ENCODE data around the gene NEDD4.
"Not testable (repeated sequence)": the region's sequence is repeated elsewhere in the genome, so short reads cannot be mapped to it uniquely, and the experiment has no call there.

NEDD4 gene

DNA sequence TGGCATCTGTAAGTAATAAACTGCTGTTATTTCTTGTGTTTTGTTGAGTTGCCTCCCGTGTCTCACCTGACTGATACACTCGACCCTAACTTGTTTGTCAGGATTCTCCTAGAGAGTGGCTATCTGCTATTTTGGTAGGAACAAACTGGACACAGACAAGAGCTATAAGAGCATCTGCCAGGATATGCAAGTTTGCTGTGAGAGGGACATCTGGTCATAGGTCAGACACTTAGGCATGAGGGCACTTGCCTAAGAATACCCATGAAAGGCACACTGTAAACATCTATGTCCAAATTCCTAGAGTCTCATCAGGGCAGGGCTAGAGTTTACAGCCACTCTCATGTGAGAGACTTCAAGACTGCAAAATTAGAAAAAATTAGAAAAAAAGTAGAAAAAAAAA lies 32.5 kb downstream of the NEDD4 start:
- Mint-ChIP-seq H3K27ac (no peak overlapping the region), H3K4me1 (no peaks in the 10 kb centered on the region), H3K4me3 (no peak overlapping the region), H3K36me3 (ENCODE audit: low read depth) (peaks cover 67% of the 10 kb centered on the region), H3K27me3 (ENCODE audit: low read depth, poor library complexity) (no peaks in the 10 kb centered on the region), H3K9me3 (peaks cover 10% of the 10 kb centered on the region)
- TF ChIP-seq, protein P1, sequence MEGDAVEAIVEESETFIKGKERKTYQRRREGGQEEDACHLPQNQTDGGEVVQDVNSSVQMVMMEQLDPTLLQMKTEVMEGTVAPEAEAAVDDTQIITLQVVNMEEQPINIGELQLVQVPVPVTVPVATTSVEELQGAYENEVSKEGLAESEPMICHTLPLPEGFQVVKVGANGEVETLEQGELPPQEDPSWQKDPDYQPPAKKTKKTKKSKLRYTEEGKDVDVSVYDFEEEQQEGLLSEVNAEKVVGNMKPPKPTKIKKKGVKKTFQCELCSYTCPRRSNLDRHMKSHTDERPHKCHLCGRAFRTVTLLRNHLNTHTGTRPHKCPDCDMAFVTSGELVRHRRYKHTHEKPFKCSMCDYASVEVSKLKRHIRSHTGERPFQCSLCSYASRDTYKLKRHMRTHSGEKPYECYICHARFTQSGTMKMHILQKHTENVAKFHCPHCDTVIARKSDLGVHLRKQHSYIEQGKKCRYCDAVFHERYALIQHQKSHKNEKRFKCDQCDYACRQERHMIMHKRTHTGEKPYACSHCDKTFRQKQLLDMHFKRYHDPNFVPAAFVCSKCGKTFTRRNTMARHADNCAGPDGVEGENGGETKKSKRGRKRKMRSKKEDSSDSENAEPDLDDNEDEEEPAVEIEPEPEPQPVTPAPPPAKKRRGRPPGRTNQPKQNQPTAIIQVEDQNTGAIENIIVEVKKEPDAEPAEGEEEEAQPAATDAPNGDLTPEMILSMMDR (IDR thresholded peaks at IDR 0.05): no peak
- DNase-seq: no peak

DNA sequence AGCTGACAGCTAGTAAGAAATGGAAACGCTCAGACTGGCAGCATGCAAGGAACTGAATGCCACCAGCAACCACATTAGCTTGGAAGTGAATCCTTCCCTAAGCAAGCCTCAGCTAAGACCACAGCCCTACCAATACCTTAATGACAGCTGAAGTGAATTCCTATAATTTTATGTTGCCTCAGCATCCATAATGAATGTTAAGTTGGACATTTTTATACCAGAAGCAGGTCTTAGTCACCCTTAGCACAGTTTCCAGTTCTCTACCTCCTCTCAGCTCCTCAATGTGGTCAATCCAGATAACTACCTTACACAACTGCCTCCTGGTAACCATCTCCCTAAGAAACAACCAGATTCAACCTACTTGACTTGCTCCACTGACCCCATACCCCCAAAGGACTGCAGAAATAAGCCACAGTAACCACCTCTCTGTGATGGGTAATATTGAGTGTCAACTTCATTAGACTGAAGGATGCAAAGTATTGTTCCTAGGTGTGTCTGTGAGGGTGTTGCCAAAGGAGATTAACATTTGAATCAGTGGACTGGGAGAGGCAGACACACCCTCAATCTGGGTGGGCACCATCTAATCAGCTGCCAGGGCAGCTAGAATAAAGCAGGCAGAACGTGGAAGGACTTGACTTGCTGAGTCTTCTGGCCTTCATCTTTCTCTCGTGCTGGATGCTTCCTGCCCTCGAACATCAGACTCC lies 33.5 kb downstream of the NEDD4 start:
- Mint-ChIP-seq H3K36me3 (ENCODE audit: low read depth) (peaks cover 60% of the 10 kb centered on the region), H3K27me3 (ENCODE audit: low read depth, poor library complexity) (no peaks in the 10 kb centered on the region), H3K4me1 (no peaks in the 10 kb centered on the region), H3K9me3 (peaks cover 10% of the 10 kb centered on the region), H3K4me3 (no peak overlapping the region), H3K27ac (no peak overlapping the region)
- DNase-seq: no peak
- TF ChIP-seq, protein P1 (IDR thresholded peaks at IDR 0.05): no peak

DNA sequence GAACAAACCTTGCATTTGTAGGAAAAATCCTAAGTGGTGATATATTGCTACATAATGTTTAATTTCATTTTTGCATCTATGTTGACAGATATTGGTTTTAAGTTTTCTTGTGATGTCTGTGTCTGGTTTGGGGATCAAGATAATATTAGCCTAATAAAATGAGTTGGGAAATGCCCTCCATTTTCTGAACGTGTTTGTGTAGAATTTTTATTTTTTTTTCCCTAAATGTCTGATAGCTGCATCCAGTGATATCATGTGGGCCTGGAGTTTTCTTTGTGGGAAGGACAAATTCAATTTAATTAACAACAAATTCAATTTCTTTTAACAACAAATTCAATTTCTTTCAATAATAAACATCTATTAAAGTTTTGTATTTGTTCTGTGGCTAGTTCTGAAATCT lies 35.1 kb downstream of the NEDD4 start:
- Mint-ChIP-seq H3K27ac (no peak overlapping the region), H3K9me3 (peaks cover 16% of the 10 kb centered on the region), H3K36me3 (ENCODE audit: low read depth) (peaks cover 53% of the 10 kb centered on the region), H3K4me3 (no peak overlapping the region), H3K4me1 (peaks cover 6% of the 10 kb centered on the region), H3K27me3 (ENCODE audit: low read depth, poor library complexity) (peaks cover 1% of the 10 kb centered on the region)
- no peak for DNase-seq
- TF ChIP-seq, protein P1 (IDR thresholded peaks at IDR 0.05): no peak

DNA sequence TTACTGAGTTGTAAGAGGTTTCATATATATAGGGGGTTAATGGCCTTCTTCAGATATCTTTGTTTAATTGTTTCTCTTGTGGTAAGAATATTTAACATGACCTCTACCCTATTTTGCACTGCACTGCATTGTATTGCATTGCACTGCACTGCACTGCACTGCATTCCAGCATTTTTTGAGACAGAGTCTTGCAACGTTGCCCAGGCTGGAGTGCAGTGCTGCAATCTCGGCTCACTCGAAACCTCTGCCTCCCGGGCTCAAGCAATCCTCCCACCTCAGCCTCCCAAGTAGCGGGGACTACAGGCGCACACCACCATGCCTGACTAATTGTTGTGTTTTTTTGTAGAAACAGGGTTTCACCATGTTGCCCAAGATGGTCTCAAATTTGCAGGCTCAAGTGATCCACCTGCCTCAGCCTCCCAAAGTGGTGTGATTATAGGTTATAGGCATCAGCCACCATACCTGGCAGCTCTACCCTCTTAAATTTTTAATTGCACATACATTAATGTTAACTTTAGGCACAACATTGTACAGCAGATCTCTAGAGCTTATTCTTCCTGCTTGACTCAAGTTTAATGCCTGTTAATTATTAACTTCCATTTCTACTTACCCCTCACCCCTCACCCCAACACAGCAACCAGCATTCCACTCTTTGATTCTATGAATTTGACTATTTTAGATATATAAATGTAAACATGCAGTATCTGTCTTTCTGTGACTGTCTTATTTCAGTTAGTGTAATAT lies 38.4 kb downstream of the NEDD4 start:
- Mint-ChIP-seq H3K4me3 (no peak overlapping the region), H3K27ac (no peak overlapping the region), H3K27me3 (ENCODE audit: low read depth, poor library complexity) (peaks cover 6% of the 10 kb centered on the region), H3K9me3 (peaks cover 21% of the 10 kb centered on the region), H3K36me3 (ENCODE audit: low read depth) (peaks cover 58% of the 10 kb centered on the region), H3K4me1 (peaks cover 6% of the 10 kb centered on the region)
- TF ChIP-seq, protein P1 (IDR thresholded peaks at IDR 0.05): no peak
- DNase-seq: no peak

DNA sequence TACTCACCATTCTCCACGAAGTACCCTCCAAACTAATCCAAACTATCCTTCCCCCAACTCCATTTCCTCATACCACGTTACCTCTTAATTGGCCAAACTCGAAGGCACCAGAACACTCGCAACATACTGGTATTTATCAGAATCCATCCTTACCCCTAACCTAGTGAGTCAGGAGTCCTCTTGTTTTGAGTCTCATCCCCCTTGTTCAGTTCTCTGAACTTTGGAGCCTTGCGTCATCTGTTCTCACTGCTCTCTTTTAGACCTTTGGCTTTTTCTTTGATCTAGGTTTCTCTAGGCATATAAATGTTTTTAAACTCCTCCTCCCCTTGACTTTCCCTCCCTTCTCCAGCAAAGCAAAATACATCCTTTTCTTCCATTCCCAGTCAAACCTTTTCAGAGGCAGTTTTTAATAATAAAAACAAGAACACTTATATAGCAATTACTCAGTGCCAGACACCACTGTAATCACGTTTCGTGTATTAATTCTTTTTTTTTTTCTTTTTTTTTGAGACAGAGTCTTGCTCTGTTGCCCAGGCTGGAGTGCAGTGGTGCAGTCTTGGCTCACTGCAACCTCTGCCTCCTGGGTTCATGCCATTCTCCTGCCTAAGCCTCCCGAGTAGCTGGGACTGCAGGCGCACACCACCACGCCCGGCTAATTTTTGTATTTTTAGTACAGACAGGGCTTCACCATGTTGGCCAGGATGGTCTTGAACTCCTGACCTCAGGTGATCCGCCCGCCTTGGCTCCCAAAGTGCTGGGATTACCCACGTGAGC lies 40.7 kb downstream of the NEDD4 start:
- not testable (repeated sequence) for H3K27me3 Mint-ChIP-seq (ENCODE audit: low read depth, poor library complexity); H3K4me3 Mint-ChIP-seq; H3K4me1 Mint-ChIP-seq; DNase-seq
- peak overlapping the region; percentile 46 for H3K27ac Mint-ChIP-seq
- peaks cover 60% of the 10 kb centered on the region for H3K36me3 Mint-ChIP-seq (ENCODE audit: low read depth)
- H3K9me3 Mint-ChIP-seq: peaks cover 32% of the 10 kb centered on the region

DNA sequence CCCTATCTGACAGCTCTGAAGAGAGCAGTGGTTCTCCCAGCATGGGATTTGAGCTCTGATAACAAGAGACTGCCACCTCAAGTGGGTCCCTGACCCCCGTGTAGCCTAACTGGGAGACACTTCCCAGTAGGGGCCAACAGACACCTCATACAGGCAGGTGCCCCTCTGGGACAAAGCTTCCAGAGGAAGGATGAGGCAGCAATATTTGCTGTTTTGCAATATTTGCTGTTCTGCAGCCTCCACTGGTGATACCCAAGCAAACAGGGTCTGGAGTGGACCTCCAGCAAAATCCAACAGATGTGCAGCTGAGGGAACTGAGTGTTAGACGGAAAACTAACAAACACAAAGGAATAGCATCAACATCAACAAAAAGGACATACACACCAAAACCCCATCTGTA lies 48.8 kb downstream of the NEDD4 start:
- H3K27me3 Mint-ChIP-seq (ENCODE audit: low read depth, poor library complexity); H3K27ac Mint-ChIP-seq; DNase-seq; H3K4me1 Mint-ChIP-seq; H3K4me3 Mint-ChIP-seq: not testable (repeated sequence)
- Mint-ChIP-seq H3K36me3 (ENCODE audit: low read depth) (peaks cover 82% of the 10 kb centered on the region), H3K9me3 (peaks cover 54% of the 10 kb centered on the region)
